ENCODE measurements around the gene RERE. TPM values are rescaled to one million over a fixed set of nuclear protein-coding genes. Genes with fewer than 3 reads are reported as not detected.

RERE gene
- total and polyA plus RNA-seq, 5 donors: 72.4 to 175 (median 161) TPM

- no peak overlapping the region for H3K4me3 ChIP-seq (ENCODE audit: low read length)
- peaks cover 26% of the 10 kb centered on the region for H3K4me1 ChIP-seq (ENCODE audit: control insufficient read depth, insufficient read depth, low read length)
- 80% methylated on average over 4 of the region's 4 CpGs for WGBS
- H3K27me3 ChIP-seq (ENCODE audit: control insufficient read depth, insufficient read depth): no peaks in the 10 kb centered on the region
- H3K27ac ChIP-seq (ENCODE audit: low read length): no peak overlapping the region
- ATAC-seq (no peak), DNase-seq (no peak)
- no peaks in the 10 kb centered on the region for H3K9me3 ChIP-seq (ENCODE audit: control insufficient read depth, low read length)
- intact Hi-C loops (cut with DNase I): no loop called here
Observed at GRCh38 chr1:8664887-8665286, 152.6 kb downstream of the RERE start.

GRCh38 chr1:8663915-8664329, 153.5 kb downstream of the RERE start:
- Histone ChIP-seq H3K27ac (ENCODE audit: low read length) (peak overlapping the region; percentile 58), H3K4me3 (ENCODE audit: low read length) (no peak overlapping the region)

GRCh38 chr1:8663090-8663802, 154.2 kb downstream of the RERE start:
- Histone ChIP-seq H3K9me3 (ENCODE audit: control insufficient read depth, low read length) (no peaks in the 10 kb centered on the region), H3K4me1 (ENCODE audit: control insufficient read depth, insufficient read depth, low read length) (peaks cover 27% of the 10 kb centered on the region), H3K27me3 (ENCODE audit: control insufficient read depth, insufficient read depth) (no peaks in the 10 kb centered on the region), H3K4me3 (ENCODE audit: low read length) (no peak overlapping the region), H3K27ac (ENCODE audit: low read length) (peak overlapping the region; percentile 58)
- intact Hi-C loops (cut with DNase I): no loop called here
- ATAC-seq (no peak), DNase-seq (no peak)
- WGBS: 83% methylated on average over 4 of the region's 4 CpGs

More at GRCh38 chr1:8663915-8664329, 153.5 kb downstream of the RERE start:
- peaks cover 27% of the 10 kb centered on the region for H3K4me1 ChIP-seq (ENCODE audit: control insufficient read depth, insufficient read depth, low read length)
- WGBS: 21% methylated on average over 2 of the region's 2 CpGs
- H3K27me3 ChIP-seq (ENCODE audit: control insufficient read depth, insufficient read depth): no peaks in the 10 kb centered on the region
- intact Hi-C loops (cut with DNase I): no loop called here
- no peaks in the 10 kb centered on the region for H3K9me3 ChIP-seq (ENCODE audit: control insufficient read depth, low read length)
- DNase-seq (peak in 1 of 3 donors; percentile 56), ATAC-seq (peak; percentile 64 to 72)

- 93% methylated on average over 4 of the region's 4 CpGs for WGBS
- no peak overlapping the region for H3K4me3 ChIP-seq (ENCODE audit: low read length)
Observed at GRCh38 chr1:8662380-8663072, 154.9 kb downstream of the RERE start.

GRCh38 chr1:8661185-8662110, 156.0 kb downstream of the RERE start:
- intact Hi-C loops (cut with DNase I): no loop called here
- 33% methylated on average over 8 of the region's 8 CpGs for WGBS
- Histone ChIP-seq H3K27me3 (ENCODE audit: control insufficient read depth, insufficient read depth) (no peaks in the 10 kb centered on the region), H3K4me3 (ENCODE audit: low read length) (no peak overlapping the region), H3K4me1 (ENCODE audit: control insufficient read depth, insufficient read depth, low read length) (peaks cover 27% of the 10 kb centered on the region), H3K9me3 (ENCODE audit: control insufficient read depth, low read length) (no peaks in the 10 kb centered on the region), H3K27ac (ENCODE audit: low read length) (peak overlapping the region; percentile 89)
- peak; percentile 40 for ATAC-seq
- peak in 2 of 3 donors; percentile 59 to 68 for DNase-seq

More at GRCh38 chr1:8662380-8663072, 154.9 kb downstream of the RERE start:
- H3K4me1 ChIP-seq (ENCODE audit: control insufficient read depth, insufficient read depth, low read length): peaks cover 27% of the 10 kb centered on the region
- ATAC-seq (no peak), DNase-seq (no peak)
- no peaks in the 10 kb centered on the region for H3K27me3 ChIP-seq (ENCODE audit: control insufficient read depth, insufficient read depth)
- no peak overlapping the region for H3K27ac ChIP-seq (ENCODE audit: low read length)
- intact Hi-C loops (cut with DNase I): no loop called here
- no peaks in the 10 kb centered on the region for H3K9me3 ChIP-seq (ENCODE audit: control insufficient read depth, low read length)

- peaks cover 21% of the 10 kb centered on the region for H3K4me1 ChIP-seq (ENCODE audit: control insufficient read depth, insufficient read depth, low read length)
- no peak overlapping the region for H3K4me3 ChIP-seq (ENCODE audit: low read length)
- intact Hi-C loops (cut with DNase I): no loop called here
- DNase-seq: peak; percentile 53 to 80 (median 66)
- WGBS: 11% methylated on average over 5 of the region's 5 CpGs
- peak; percentile 86 to 88 for ATAC-seq
- peak overlapping the region; percentile 59 for H3K27ac ChIP-seq (ENCODE audit: low read length)
- no peaks in the 10 kb centered on the region for H3K27me3 ChIP-seq (ENCODE audit: control insufficient read depth, insufficient read depth)
- no peaks in the 10 kb centered on the region for H3K9me3 ChIP-seq (ENCODE audit: control insufficient read depth, low read length)
Observed at GRCh38 chr1:8660411-8660828, 157.0 kb downstream of the RERE start.

- no peaks in the 10 kb centered on the region for H3K27me3 ChIP-seq (ENCODE audit: control insufficient read depth, insufficient read depth)
- ATAC-seq: no peak
- H3K4me3 ChIP-seq (ENCODE audit: low read length): no peak overlapping the region
- H3K9me3 ChIP-seq (ENCODE audit: control insufficient read depth, low read length): no peaks in the 10 kb centered on the region
- H3K27ac ChIP-seq (ENCODE audit: low read length): no peak overlapping the region
- no peak for DNase-seq
- peaks cover 21% of the 10 kb centered on the region for H3K4me1 ChIP-seq (ENCODE audit: control insufficient read depth, insufficient read depth, low read length)
- intact Hi-C loops (cut with DNase I): no loop called here
Observed at GRCh38 chr1:8659593-8659992, 157.8 kb downstream of the RERE start.

GRCh38 chr1:8653878-8654277, 163.6 kb downstream of the RERE start:
- Histone ChIP-seq H3K9me3 (ENCODE audit: control insufficient read depth, low read length) (no peaks in the 10 kb centered on the region), H3K27me3 (ENCODE audit: control insufficient read depth, insufficient read depth) (no peaks in the 10 kb centered on the region), H3K4me1 (ENCODE audit: control insufficient read depth, insufficient read depth, low read length) (peaks cover 9% of the 10 kb centered on the region), H3K27ac (ENCODE audit: low read length) (no peak overlapping the region), H3K4me3 (ENCODE audit: low read length) (no peak overlapping the region)
- intact Hi-C loops (cut with DNase I): no loop called here
- ATAC-seq: no peak
- WGBS: 88% methylated on average over 4 of the region's 4 CpGs
- DNase-seq: no peak

GRCh38 chr1:8652467-8653046, 164.9 kb downstream of the RERE start:
- H3K27me3 ChIP-seq (ENCODE audit: control insufficient read depth, insufficient read depth): no peaks in the 10 kb centered on the region
- H3K27ac ChIP-seq (ENCODE audit: low read length): peak overlapping the region; percentile 19
- no peaks in the 10 kb centered on the region for H3K9me3 ChIP-seq (ENCODE audit: control insufficient read depth, low read length)
- WGBS: 44% methylated on average over 7 of the region's 7 CpGs
- peaks cover 9% of the 10 kb centered on the region for H3K4me1 ChIP-seq (ENCODE audit: control insufficient read depth, insufficient read depth, low read length)
- DNase-seq: no peak
- intact Hi-C loops (cut with DNase I): no loop called here
- ATAC-seq: peak in 1 of 2 donors; percentile 51
- no peak overlapping the region for H3K4me3 ChIP-seq (ENCODE audit: low read length)

GRCh38 chr1:8651962-8652361, 165.5 kb downstream of the RERE start:
- no peaks in the 10 kb centered on the region for H3K9me3 ChIP-seq (ENCODE audit: control insufficient read depth, low read length)
- H3K27ac ChIP-seq (ENCODE audit: low read length): peak overlapping the region; percentile 73
- WGBS: 46% methylated on average over 2 of the region's 2 CpGs
- no peaks in the 10 kb centered on the region for H3K27me3 ChIP-seq (ENCODE audit: control insufficient read depth, insufficient read depth)
- H3K4me1 ChIP-seq (ENCODE audit: control insufficient read depth, insufficient read depth, low read length): peaks cover 9% of the 10 kb centered on the region
- DNase-seq: no peak
- intact Hi-C loops (cut with DNase I): no loop called here
- no peak overlapping the region for H3K4me3 ChIP-seq (ENCODE audit: low read length)
- ATAC-seq: peak in 1 of 2 donors; percentile 53

Data from right cardiac atrium (tissue), 5 donors.